GM15510 (cell line): ENCODE data around the gene ETFDH.

Source experiments
- POLR2A ChIP-seq: IDR thresholded peaks from 3 replicates; pipeline ENCODE4 v1.6.1; 2011; ENCODE audit warnings: borderline replicate concordance; ENCODE audit not compliant: insufficient read length; ENCODE audit errors: extremely low read depth

ETFDH gene

GRCh38 chr4:158724637-158725036 is 52.5 kb downstream of the ETFDH start:
- TF ChIP-seq POLR2A: no peak

GRCh38 chr4:158726633-158727032 is 54.5 kb downstream of the ETFDH start:
- no peak for TF ChIP-seq POLR2A

- TF ChIP-seq POLR2A: no peak
Observed at GRCh38 chr4:158728236-158728635, 56.1 kb downstream of the ETFDH start.

GRCh38 chr4:158729716-158730559 is 57.8 kb downstream of the ETFDH start:
- TF ChIP-seq POLR2A: no peak

GRCh38 chr4:158738866-158739265 is 66.8 kb downstream of the ETFDH start:
- no peak for TF ChIP-seq POLR2A

GRCh38 chr4:158739600-158739999 is 67.5 kb downstream of the ETFDH start:
- TF ChIP-seq POLR2A: no peak

GRCh38 chr4:158741326-158742021 is 69.4 kb downstream of the ETFDH start:
- TF ChIP-seq POLR2A: no peak

- TF ChIP-seq POLR2A: no peak
Observed at GRCh38 chr4:158750379-158750778, 78.3 kb downstream of the ETFDH start.

- no peak for TF ChIP-seq POLR2A
Observed at GRCh38 chr4:158754385-158755180, 82.5 kb downstream of the ETFDH start.

GRCh38 chr4:158756588-158756987 is 84.5 kb downstream of the ETFDH start:
- TF ChIP-seq POLR2A: no peak

GRCh38 chr4:158758142-158758541 is 86.0 kb downstream of the ETFDH start:
- no peak for TF ChIP-seq POLR2A

- no peak for TF ChIP-seq POLR2A
Observed at GRCh38 chr4:158758703-158759102, 86.6 kb downstream of the ETFDH start.
